Right lobe of liver (tissue), 4 donors: ENCODE measurements around the gene OR52K1.

Experiments used
- POLR2A ChIP-seq: fragments of 450-650 bp; IDR thresholded peaks from one replicate; pipeline ENCODE4 v1.6.1; 2017; ENCODE audit warnings: antibody characterized with exemption, mild to moderate bottlenecking
- TF ChIP-seq, protein P1 (sequence below), 4 donors: fragments of 200-600 bp in 3 of 4; fragments of 450-650 bp in 1 of 4; IDR thresholded peaks; one replicate each; pipeline versions ENCODE4 v1.5.1 to v1.8.0; 2016 to 2022; ENCODE audit warnings: antibody characterized with exemption in 4 of 4, mild to moderate bottlenecking in 2 of 4
- donor health status: DM: no; HTN: no; CAD: no.
- donor health status: DM: no; HTN: no; CAD: no.
- donor health status: DM: no; HTN: yes; CAD: no.

DNA sequence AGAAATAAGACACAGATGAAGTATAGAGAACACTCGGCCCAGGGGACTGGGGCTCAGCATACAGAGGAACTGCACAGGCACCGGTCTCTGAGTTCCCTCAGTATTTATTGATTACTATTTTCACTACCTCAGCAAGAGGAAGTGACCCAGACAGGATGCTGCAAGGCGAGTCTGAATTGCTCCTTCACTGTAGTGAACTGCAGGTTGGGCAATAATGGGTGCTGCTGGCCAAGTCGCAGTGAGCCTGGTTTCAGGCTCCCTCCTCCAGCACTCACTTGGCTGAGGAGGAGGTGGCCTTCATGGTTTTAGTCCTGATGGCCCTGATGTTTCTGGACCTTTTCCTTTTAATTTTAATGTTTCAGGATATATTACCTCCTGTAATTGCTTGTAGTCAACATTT is 22.9 kb upstream of the OR52K1 start:
- TF ChIP-seq POLR2A: no peak
- TF ChIP-seq, protein P1, sequence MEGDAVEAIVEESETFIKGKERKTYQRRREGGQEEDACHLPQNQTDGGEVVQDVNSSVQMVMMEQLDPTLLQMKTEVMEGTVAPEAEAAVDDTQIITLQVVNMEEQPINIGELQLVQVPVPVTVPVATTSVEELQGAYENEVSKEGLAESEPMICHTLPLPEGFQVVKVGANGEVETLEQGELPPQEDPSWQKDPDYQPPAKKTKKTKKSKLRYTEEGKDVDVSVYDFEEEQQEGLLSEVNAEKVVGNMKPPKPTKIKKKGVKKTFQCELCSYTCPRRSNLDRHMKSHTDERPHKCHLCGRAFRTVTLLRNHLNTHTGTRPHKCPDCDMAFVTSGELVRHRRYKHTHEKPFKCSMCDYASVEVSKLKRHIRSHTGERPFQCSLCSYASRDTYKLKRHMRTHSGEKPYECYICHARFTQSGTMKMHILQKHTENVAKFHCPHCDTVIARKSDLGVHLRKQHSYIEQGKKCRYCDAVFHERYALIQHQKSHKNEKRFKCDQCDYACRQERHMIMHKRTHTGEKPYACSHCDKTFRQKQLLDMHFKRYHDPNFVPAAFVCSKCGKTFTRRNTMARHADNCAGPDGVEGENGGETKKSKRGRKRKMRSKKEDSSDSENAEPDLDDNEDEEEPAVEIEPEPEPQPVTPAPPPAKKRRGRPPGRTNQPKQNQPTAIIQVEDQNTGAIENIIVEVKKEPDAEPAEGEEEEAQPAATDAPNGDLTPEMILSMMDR (IDR thresholded peaks at IDR 0.05): no peak
